Activated CD8-positive, alpha-beta T cell treated with anti-CD3 and anti-CD28 coated beads for 36 hours (primary cell): ENCODE data around the gene RPUSD1. TPM values are rescaled to one million over a fixed set of nuclear protein-coding genes. Genes with fewer than 3 reads are reported as not detected.

Source experiments
- ATAC-seq: fragments of 200-7000 bp; cut with Tn5 transposase; one replicate; pipeline ENCODE4 v1.10.0; 2021; ENCODE audit warnings: mild to moderate bottlenecking, moderate library complexity
- CTCF ChIA-PET: fragments of 350-600 bp; sonication (Branson Sonifier 250); formaldehyde crosslinking; loops from one replicate; lab custom pipeline; 2021; ENCODE audit warnings: antibody characterized with exemption; lab: Charles Lee
- POLR2A ChIA-PET: fragments of 350-600 bp; sonication (Branson Sonifier 250); formaldehyde crosslinking; loops from one replicate; lab custom pipeline; 2021; ENCODE audit warnings: antibody characterized with exemption; lab: Charles Lee
- DNase-seq: peaks from one replicate; pipeline ENCODE4 v3.0.0-alpha.2; 2020
- H3K27ac Mint-ChIP-seq: one replicate; pipeline ENCODE4 v1.8.0; 2021; ENCODE audit warnings: mild to moderate bottlenecking, mixed read lengths
- H3K27me3 Mint-ChIP-seq: one replicate; pipeline ENCODE4 v1.8.0; 2021; ENCODE audit warnings: mixed read lengths
- H3K36me3 Mint-ChIP-seq: one replicate; pipeline ENCODE4 v1.8.0; 2021; ENCODE audit warnings: low read depth, mixed read lengths
- H3K4me1 Mint-ChIP-seq: one replicate; pipeline ENCODE4 v1.8.0; 2021; ENCODE audit warnings: low read depth, mixed read lengths
- H3K4me3 Mint-ChIP-seq: one replicate; pipeline ENCODE4 v1.8.0; 2021; ENCODE audit warnings: mild to moderate bottlenecking, moderate library complexity, mixed read lengths
- H3K9me3 Mint-ChIP-seq: one replicate; pipeline ENCODE4 v1.8.0; 2021; ENCODE audit warnings: mixed read lengths
- intact Hi-C: fragments of 100-400 bp; cut with micrococcal nuclease; formaldehyde crosslinking; loops from one replicate; pipeline ENCODE4 v1.10.0; 2022
- total RNA-seq, 2 experiments: library from RNA; stranded (reverse); gene quantifications; one replicate each; pipeline ENCODE4 v1.2.3, GENCODE V29; 2021
- TF ChIP-seq, protein P1 (sequence below): fragments of 200-600 bp; IDR thresholded peaks from one replicate; pipeline ENCODE4 v1.8.0; 2022; ENCODE audit warnings: antibody characterized with exemption, mild to moderate bottlenecking

The RPUSD1 gene
- total RNA-seq, 2 experiments from 2014 or later = 17.1 to 18.1 TPM

GRCh38 chr16:767743-768235 lies 20.4 kb downstream of the RPUSD1 start:
- no peak for ATAC-seq
- no peaks in the 10 kb centered on the region for H3K36me3 Mint-ChIP-seq
- POLR2A ChIA-PET = no interaction called here
- no peaks in the 10 kb centered on the region for H3K27me3 Mint-ChIP-seq
- intact Hi-C loops = no loop called here
- no peak for DNase-seq
- CTCF ChIA-PET = interaction anchor here (1.3 kb wide), 1 partner anchor 17 kb away, joined by 3 read pairs; no protein-coding TSS in a partner anchor
- TF ChIP-seq, protein P1, sequence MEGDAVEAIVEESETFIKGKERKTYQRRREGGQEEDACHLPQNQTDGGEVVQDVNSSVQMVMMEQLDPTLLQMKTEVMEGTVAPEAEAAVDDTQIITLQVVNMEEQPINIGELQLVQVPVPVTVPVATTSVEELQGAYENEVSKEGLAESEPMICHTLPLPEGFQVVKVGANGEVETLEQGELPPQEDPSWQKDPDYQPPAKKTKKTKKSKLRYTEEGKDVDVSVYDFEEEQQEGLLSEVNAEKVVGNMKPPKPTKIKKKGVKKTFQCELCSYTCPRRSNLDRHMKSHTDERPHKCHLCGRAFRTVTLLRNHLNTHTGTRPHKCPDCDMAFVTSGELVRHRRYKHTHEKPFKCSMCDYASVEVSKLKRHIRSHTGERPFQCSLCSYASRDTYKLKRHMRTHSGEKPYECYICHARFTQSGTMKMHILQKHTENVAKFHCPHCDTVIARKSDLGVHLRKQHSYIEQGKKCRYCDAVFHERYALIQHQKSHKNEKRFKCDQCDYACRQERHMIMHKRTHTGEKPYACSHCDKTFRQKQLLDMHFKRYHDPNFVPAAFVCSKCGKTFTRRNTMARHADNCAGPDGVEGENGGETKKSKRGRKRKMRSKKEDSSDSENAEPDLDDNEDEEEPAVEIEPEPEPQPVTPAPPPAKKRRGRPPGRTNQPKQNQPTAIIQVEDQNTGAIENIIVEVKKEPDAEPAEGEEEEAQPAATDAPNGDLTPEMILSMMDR = no peak
- no peak overlapping the region for H3K27ac Mint-ChIP-seq
- H3K4me1 Mint-ChIP-seq = no peaks in the 10 kb centered on the region
- H3K4me3 Mint-ChIP-seq = no peak overlapping the region
- no peaks in the 10 kb centered on the region for H3K9me3 Mint-ChIP-seq

DNA sequence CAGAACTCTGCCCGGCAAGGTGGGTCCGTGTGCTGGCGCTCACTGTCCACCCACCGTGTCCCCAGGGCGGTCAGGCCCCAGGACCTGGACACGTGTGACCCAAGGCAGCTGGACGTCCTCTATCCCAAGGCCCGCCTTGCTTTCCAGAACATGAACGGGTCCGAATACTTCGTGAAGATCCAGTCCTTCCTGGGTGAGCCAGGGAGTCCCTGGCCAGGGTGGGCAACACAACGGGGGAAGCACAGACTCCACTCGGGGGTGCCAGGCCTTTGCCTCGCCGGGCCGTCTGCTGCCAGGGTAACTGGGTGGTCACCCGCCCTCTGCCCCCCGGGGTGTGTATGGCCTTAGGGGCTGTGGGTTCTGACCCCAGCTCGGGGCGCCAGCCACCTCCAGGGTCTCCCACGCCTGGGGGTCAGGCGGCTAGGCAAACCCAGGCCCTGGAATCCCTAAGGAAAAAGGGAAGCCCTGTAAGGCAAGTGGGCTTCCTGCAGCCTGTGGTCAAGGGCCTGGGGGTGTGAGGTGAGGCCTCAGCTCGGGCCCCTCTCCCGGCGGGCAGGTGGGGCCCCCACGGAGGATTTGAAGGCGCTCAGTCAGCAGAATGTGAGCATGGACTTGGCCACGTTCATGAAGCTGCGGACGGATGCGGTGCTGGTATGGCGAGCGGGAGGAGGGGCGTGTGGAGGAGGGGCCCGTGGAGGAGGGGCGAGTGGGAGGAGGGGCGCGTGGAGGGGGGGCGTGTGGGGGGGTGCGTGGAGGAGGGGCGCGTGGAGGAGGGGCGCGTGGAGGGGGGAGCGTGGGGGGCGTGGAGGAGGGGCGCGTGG lies 21.2 kb downstream of the RPUSD1 start:
- intact Hi-C loops = no loop called here

GRCh38 chr16:766008-766819 lies 22.0 kb downstream of the RPUSD1 start:
- Mint-ChIP-seq H3K27me3 (no peaks in the 10 kb centered on the region), H3K4me1 (no peaks in the 10 kb centered on the region), H3K36me3 (no peaks in the 10 kb centered on the region), H3K4me3 (no peak overlapping the region), H3K27ac (no peak overlapping the region), H3K9me3 (no peaks in the 10 kb centered on the region)
- TF ChIP-seq, protein P1 = no peak
- DNase-seq = no peak
- intact Hi-C loops = no loop called here
- ChIA-PET POLR2A (no interaction called here), CTCF (interaction anchor here (1.3 kb wide), 1 partner anchor 19 kb away, joined by 3 read pairs; no protein-coding TSS in a partner anchor)
- ATAC-seq = no peak

More for the DNA sequence above, 21.2 kb downstream of the RPUSD1 start:
- ChIA-PET POLR2A (no interaction called here), CTCF (interaction anchor here (1.3 kb wide), 1 partner anchor 18 kb away, joined by 3 read pairs; no protein-coding TSS in a partner anchor)
- Mint-ChIP-seq H3K4me3 (no peak overlapping the region), H3K4me1 (no peaks in the 10 kb centered on the region), H3K27ac (no peak overlapping the region), H3K36me3 (no peaks in the 10 kb centered on the region), H3K9me3 (no peaks in the 10 kb centered on the region), H3K27me3 (no peaks in the 10 kb centered on the region)
- no peak for ATAC-seq
- TF ChIP-seq, protein P1 = no peak
- no peak for DNase-seq

DNA sequence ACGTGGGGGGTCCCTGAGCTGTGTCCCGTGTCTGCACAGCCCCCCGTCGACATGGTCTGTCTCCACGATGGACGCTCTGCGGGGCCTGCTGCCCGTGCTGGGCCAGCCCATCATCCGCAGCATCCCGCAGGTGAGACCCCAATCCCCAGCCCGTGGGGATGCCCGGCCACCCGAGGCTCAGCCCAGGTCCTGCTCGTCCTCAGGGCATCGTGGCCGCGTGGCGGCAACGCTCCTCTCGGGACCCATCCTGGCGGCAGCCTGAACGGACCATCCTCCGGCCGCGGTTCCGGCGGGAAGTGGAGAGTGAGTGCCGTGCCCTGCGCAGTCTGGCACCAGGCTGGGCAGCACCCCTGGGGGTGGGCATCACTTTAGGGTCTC lies 22.7 kb downstream of the RPUSD1 start:
- intact Hi-C loops = no loop called here
- CTCF ChIA-PET = no interaction called here
- H3K9me3 Mint-ChIP-seq = no peaks in the 10 kb centered on the region

More for the DNA sequence above, 22.7 kb downstream of the RPUSD1 start:
- H3K4me3 Mint-ChIP-seq = no peak overlapping the region
- DNase-seq (no peak), ATAC-seq (no peak)
- no peaks in the 10 kb centered on the region for H3K36me3 Mint-ChIP-seq
- no peaks in the 10 kb centered on the region for H3K4me1 Mint-ChIP-seq
- H3K27me3 Mint-ChIP-seq = no peaks in the 10 kb centered on the region
- no peak overlapping the region for H3K27ac Mint-ChIP-seq
- TF ChIP-seq, protein P1 = no peak
- POLR2A ChIA-PET = no interaction called here
